SKM-1 treated with dmso at 0.1 percent for 144 hours (cell line): ENCODE data around the gene OLA1.
"Not testable (repeated sequence)": the region's sequence is repeated elsewhere in the genome, so short reads cannot be mapped to it uniquely, and the experiment has no call there.

Source experiments
- DNase-seq: peaks from one replicate; lab custom pipeline; 2025; ENCODE audit not compliant: unreplicated experiment; lab: John Stamatoyannopoulos, UW

Gene OLA1

DNA sequence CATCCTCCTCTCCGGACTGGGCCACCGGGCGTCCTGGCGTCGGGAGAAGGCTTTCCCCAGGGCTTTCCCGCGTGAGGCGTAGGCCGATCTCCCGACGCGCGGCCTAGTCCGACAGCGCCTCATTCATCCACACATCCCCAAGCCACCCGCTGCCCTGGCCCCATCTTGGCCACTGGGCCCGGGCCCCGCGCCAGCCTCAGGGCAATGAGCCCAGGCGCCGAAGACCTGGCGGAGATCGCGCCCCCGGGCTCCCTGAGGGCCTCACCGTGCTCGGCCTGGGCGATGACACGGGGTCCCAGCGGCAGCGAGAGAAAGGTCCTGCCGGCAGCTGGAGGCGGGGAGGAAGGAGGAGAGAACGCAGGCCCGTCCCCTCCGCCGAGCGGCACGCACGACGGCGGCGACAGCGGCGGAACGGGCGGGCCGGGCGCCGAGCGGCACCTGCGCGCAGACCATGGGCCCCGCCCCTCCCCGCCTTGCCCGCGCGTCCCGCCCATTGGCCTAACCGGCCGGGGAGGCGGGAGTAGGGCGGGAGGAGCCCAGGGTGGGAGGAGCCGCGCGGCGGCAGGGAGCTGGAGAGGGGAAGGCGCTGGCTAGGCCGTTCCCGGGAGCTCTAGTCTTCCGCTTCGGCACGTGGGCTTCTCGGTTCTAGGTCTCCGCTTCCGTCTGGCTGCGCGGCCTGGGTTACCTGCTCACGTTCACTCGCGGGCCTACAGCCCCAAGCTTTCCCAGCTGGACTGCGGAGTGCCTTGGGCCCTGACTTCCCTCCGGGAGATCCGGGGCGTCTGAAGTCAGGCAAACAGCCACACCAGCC is at the start of gene OLA1:
OLA1 (minus strand) TSS at position 346 of the 811 bp plus-strand sequence. CDS start 1,717 bp downstream, outside the sequence.
- peak; percentile 93 for DNase-seq

GRCh38 chr2:174292908-174293307 is 44.6 kb upstream of the OLA1 start:
- no peak for DNase-seq

- DNase-seq, result no peak
These were observed 37.8 kb upstream of the OLA1 start for GRCh38 chr2:174286172-174286571.

DNA sequence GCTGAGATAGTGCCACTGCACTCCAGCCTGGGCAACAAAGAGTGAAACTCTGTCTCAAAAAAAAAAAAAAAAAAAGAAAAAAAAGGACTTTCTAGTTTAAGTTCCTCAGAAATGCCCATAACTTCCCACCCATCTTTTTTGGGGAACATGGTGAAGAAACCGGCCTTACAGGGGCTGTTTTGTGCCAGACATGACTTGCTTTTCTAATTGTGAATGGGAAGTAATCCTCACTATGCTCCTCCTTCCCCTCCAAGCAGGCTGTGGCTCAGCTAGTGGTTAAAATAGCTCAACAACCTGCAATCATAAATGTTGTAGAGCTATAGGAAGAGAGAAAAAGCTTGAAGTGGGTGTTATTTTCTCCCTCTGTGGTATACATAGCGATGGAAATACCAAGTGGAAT is 34.1 kb upstream of the OLA1 start:
- peak; percentile 9 for DNase-seq

GRCh38 chr2:174281736-174282135 is 33.4 kb upstream of the OLA1 start:
- no peak for DNase-seq

DNA sequence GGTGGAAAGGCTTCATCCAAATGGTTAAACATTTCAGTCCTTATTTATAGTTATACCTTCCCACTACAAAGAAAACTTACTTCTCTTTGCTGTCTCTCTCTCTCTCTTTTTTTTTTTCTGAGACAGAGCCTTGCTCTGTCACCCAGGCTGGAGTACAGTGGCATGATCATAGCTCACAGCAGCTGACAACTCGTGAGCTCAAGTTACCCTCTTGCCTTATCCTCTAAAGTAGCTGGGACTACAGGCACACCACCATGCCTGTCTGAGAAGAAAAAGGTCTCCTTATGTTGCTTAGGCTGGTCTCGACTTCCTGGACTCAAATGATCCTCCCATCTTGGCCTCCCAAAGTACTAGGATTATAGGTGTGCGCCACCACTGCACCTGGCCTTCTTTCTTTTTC is 32.3 kb upstream of the OLA1 start:
- no peak for DNase-seq

DNA sequence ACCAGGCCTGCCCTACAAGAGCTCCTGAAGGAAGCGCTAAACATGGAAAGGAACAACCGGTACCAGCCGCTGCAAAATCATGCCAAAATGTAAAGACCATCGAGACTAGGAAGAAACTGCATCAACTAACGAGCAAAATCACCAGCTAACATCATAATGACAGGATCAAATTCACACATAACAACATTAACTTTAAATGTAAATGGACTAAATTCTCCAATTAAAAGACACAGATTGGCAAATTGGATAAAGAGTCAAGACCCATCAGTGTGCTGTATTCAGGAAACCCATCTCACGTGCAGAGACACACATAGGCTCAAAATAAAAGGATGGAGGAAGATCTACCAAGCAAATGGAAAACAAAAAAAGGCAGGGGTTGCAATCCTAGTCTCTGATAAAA is 21.9 kb upstream of the OLA1 start:
- not testable (repeated sequence) for DNase-seq

DNA sequence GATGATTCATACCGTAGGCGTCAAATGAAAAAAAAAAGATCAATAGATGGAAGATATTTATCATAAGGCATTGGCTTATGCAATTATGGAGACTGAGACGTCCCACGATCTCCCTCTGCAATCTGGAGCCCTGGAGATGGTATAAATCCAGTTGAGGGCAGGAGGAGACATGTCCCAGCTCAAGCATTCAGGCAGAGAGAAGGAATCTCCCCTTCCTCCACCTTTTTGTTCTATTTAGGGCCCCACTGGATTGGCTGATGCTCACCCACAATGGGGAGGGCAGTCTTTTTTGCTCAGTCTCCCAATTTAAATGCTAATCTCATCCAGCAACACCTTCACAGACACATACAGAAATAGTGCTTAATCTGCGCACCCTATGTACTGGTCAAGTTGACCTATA is 18.0 kb upstream of the OLA1 start:
- DNase-seq, result no peak

DNA sequence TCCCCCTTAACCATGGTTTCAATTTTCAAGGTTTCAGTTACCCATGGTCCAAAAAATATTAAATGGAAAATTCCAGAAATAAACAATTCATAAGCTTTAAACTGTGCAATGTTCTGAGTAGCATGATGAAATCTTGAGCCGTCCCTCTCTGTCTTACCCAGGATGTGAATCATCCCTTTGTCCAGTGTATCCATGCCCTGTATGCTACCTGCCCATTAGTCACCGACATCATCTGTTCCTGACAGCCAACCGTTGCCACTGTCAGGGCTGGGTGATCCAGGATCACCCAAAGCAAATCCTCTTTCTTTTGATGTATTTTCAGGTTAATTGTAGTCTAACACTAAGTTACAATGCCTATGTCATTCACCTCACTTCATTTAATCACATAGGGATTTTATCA is 15.7 kb upstream of the OLA1 start:
- no peak for DNase-seq

- DNase-seq, result peak; percentile 10
These were observed 11.6 kb upstream of the OLA1 start for GRCh38 chr2:174259981-174260380.

GRCh38 chr2:174254267-174254666 is 5.9 kb upstream of the OLA1 start:
- DNase-seq, result no peak

GRCh38 chr2:174248998-174249592 is 763 bp upstream of the OLA1 start:
- DNase-seq, result no peak

- no peak for DNase-seq
These were observed 702 bp downstream of the OLA1 start for GRCh38 chr2:174247474-174248186.

- no peak for DNase-seq
These were observed 1.4 kb downstream of the OLA1 start for GRCh38 chr2:174246944-174247381.

DNA sequence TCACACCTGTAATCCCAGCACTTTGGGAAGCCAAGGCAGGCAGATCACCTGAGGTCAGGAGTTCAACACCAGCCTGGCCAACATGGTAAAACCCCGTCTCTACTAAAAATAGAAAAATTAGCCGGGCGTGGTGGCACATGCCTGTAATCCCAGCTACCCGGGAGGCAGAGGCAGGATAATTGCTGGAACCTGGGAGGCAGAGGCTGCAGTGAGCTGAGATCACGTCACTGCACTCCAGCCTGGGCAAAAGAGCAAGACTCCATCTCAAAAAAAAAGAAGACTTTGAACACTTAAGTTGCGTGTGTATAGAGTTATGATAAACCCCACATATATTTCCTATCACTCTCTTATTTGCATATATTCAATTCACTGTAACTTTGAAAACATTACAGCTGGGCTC is 2.7 kb downstream of the OLA1 start:
- DNase-seq, result not testable (repeated sequence)

DNA sequence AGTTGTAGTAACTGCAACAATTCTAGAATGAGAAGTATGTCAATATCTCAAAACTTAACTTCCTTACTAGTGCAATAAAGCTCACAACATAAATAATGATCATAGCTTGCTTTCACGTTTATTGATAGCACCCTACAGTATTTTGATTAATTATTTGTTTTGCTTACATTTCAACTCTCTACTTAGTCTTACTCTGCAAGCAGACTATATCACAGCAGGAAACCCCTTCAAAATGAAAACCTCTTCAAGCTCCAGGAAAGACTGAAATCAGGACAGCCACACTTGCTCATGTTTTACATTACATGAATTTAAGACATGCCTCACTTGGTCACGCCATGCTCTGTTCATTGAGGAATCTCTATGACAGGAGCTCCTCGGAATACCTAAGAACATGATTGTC is 3.3 kb downstream of the OLA1 start:
- DNase-seq, result no peak

DNA sequence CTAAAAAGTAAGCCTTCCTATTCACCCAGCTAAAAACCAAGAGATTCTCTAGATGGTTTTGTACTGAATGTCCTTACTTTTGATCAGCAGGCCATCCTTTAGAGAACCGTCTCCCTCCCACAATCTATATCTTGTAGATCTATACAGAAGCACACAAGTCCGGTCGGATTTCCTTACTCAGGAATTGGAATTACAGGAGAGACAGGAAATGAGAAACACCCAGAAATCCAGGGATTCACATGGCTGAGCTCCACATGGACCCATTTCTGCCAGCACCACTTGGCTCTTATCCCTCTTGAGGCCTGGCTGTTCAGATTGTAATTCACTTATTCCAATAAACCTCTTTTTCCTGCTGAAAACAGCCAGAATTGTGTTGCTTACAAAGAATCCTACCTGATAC is 4.5 kb downstream of the OLA1 start:
- DNase-seq, result no peak

DNA sequence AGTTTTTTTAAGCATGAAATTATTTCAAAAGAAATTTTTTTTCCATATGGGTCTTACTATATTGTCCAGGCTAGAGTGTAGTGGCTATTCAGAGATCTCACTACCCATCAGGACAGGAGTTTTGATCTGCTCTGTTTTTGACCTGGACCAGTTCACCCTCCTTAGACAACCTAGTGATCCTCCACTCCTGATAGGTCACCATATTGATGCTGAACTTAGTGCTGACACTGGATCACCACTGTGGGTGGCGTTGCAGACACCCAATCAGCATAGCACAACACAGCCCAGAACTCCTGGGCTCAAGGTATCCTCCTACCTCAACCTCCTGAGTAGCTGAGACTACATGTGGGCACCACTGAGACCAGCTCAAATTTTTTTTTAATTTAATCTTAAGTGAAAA is 8.2 kb downstream of the OLA1 start:
- no peak for DNase-seq

DNA sequence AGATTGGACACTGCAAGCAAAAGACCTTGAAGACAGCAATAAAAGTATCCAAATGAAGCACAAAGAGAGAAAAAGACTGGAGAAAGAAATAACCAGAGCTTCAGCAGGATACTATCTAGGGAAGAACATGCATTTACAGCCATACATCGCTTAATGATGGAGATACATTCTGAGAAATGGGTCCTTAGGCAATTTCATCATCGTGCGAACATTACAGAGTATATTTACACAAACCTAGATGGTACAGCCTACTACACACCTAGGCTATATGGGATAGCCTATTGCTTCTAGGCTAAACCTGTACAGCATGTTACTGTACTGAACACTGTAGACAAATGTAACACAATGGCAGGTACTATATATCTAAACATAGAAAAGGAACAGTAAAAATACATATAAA is 11.9 kb downstream of the OLA1 start:
- DNase-seq, result no peak

- DNase-seq, result no peak
These were observed 12.7 kb downstream of the OLA1 start for GRCh38 chr2:174235680-174236079.

DNA sequence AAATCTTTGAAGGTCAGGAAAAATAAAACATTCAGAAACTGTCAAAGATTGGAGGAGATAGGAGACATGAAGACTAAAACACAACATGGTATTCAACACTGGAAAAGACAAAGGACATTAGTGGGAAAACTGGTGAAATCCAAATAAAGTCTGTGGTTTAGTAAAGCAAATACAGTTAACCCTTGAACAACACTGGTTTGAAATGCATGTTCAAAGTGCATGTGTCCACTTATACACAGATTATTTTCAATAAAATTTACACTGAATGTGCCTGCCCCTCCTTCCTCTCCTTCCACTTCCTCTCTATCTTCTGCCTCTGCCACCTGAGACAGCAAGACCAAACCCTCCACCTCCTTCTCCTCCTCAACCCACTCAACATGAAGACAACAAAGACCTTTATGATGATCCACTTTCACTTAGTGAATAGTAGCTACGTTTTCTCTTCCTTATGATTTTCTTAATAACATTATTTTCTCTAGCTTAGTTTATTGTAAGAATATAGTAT is 14.5 kb downstream of the OLA1 start:
- DNase-seq, result no peak

DNA sequence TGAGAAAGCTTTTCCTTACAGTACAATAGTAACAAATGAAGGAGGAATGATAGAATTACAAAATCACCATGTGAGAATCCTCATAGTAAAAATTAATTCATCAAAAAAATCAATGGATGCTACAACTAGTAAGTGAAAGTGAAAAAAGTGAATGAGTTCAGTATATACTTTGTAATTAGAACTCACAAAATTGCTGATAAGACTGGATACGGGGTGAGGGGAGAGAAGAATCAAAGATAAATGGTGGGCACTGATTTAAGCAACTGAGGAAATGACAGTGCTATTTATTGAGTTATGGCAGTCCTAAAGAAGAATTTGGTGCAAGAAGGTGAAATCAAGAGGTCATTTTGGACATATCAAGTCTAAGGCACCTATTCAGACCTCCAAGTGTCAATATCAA is 20.6 kb downstream of the OLA1 start:
- no peak for DNase-seq
